Fibroblast of skin of left quadriceps (primary cell): ENCODE data around the gene RORC.

Source experiments
- DNase-seq, 2 experiments: peaks; one replicate each; pipeline ENCODE4 v3.0.0-alpha.2; 2013; ENCODE audit warnings: low read depth in 2 of 2

Gene RORC

DNA sequence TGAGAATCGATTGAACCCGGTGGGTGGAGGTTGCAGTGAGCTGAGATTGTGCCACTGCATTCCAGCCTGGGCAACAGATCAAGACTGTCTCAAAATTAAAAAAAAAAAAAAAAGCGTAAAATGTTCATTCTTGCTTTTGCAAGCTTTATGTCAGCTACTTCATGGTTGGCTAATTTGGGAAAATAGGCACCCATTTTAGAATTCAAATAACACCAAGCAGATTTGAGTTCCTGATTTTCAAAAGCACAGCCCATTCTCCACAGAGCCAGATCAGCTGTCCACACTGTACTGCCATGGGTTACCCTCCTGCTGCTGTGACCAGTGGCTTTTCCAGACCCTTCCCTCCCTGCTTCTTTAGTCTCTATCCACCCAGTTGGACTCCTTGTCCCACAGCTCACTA lies 17.5 kb upstream of the RORC start:
- DNase-seq = no peak

DNA sequence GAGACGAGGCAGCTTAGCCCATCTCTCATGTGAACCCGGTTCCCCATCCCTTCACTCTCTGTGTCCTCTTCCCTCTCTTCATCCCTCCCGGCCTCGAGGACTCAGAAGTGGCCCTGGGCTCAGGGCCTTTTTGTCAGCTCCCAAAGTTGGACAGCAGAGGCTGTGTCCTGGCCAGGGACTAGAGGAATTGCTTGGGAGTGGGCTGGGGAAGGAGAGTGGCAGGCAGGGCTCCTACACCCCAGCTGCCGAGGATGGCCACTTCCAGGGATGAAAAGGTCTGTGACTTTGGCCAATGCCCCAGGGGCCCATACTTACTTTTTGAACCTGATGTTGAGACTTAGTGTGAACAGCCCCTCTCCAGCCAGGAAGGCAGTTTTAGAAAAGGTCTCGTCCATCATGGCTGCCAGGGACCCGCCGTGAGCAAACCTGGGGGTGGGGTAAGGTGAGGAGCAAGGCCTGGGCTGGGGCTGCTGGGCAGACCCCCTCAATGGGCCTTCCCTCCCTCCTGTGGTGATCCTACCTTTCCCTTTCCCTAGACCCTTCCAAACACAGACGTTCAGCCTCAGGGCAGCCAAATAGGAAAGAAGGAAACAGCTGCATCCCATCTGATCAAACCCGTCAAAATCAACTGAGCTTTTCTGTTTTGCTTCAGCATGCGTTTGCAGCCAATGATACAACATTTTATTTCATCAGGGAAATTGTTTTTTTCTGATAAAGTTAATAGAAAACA lies 16.4 kb upstream of the RORC start:
- no peak for DNase-seq

- DNase-seq = no peak
Measured at GRCh38 chr1:151846686-151847237, 15.2 kb upstream of the RORC start.

DNA sequence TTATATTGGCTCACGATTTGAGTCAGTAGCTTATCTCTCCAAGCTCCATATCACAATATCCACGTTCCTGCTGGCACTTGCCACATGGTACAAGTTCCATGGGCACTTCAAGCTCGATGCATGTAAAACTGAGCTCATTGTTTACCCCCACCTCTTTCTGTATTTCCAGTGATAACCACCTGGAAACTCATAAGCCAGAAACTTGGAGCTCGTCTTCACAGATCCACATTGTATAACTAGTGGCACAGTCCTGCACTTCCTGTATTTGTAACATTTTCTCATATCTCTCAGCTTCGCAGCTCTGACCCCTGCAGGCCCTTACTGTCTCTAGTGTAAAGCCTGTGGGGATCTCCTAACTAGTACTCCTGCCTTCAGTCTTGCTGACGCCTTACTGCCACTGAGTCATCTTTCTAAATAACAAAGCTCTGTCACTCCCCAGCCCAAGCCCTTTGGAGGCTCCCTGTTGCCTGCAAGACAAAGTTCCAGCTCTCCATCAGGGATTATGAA lies 14.5 kb upstream of the RORC start:
- DNase-seq = no peak

DNA sequence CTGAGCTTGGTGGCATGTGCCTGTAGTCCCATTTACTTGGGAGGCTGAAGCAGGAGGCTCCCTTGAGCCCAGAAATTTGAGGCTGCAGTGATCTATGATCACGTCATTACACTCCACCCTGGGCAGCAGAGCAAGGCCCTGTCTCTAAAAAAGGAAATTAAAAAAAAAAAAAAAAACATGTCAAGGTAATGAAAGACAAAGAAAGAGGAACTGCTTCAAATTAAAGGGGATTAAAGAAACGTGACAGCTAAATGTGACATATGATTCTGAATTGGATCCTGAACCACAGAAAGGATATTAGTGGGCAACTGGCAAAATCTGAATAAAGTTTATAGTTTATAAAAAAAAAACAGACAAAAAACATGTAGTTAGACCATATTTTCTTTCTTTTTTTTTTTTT lies 11.8 kb upstream of the RORC start:
- no peak for DNase-seq

DNA sequence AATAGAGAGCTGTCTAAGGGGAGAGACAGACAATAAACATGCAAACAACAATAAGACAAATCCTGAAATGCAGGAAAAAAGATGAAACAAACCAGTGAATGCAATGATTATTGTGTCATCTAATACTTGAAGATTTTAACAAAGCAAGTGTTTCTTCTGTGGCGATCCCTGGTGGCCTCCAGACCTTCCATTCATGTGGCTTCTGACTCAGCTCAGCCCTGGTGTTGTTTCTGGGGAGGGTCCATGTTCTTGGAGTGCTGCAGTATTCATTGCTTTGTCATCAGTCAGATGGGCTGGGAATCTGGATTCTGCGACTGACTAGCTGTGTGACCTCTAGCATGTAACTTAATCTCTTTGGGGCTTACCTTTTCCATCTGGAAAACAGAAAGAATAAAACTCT lies 9.5 kb upstream of the RORC start:
- DNase-seq = no peak

DNA sequence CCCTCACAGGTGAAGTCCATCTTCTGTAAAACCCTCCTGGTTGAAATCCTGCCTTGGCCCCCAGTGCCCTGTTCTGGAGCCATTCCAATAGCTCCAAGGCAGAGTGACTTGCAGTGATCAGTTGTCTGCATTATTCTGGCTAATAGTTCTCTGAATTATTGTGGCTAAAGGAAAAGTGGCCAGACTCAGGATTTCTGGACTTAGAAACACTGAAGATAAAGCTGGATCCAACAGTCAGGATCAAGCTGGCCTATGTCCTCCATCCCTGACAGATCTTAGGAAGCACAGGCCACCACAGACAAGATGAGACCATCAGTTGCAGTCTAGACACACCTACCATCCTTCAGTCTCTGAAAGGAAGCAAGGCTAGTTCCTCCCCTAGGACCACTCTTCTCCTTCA lies 8.8 kb upstream of the RORC start:
- no peak for DNase-seq

DNA sequence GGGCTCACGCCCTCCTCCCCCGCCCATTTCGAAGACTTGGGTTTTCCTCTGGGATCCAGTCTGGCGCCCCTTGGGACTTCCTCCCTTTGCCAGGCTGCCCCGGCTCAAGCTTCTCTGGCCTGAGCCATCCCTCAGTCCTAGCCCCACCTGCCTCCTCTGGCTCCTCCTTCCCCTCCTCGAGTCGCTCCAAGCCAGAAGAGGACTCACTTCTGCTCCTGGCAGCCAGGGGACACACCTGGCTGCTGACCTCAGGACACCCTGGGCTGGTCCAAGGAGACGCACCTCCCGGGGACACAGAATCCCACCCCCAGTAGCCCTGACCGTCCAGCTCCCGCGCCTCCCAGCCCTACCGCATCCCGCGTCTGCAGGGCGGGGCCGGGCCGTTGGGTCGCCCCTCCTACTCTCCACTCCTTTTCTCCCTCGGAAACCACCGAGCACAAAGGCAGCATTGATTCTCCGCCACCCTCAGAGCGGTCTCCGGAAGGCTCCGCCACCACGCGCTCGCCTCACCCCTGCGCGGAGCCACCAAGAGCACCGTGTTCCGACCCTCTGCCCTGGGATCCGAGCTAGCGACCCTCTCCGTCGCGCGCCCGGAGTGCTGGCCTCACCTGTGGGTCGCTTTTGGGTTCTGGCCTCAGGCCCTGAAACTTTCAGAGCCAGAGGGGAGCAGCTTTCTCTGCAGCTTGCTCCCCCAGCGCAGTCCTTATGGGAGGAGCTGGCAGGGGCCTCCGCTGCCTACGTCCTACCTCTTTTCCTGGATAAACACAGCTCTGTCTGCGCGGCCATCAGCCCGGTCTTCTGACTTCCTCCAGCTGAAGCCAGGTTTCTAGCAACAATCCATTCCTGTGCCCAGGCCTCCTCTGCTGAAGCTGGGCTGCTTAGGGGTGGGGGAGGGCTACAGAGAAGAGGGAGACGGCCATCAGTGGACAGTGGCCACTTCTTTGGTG lies 8.1 kb upstream of the RORC start, which contains the start of gene C2CD4D:
Gene C2CD4D, minus strand, starts transcription at position 364 of the 947 bp plus-strand sequence. CDS start 831 bp downstream, outside the sequence.
- no peak for DNase-seq

- DNase-seq = no peak
Measured at GRCh38 chr1:151839082-151839412, 7.4 kb upstream of the RORC start.

DNA sequence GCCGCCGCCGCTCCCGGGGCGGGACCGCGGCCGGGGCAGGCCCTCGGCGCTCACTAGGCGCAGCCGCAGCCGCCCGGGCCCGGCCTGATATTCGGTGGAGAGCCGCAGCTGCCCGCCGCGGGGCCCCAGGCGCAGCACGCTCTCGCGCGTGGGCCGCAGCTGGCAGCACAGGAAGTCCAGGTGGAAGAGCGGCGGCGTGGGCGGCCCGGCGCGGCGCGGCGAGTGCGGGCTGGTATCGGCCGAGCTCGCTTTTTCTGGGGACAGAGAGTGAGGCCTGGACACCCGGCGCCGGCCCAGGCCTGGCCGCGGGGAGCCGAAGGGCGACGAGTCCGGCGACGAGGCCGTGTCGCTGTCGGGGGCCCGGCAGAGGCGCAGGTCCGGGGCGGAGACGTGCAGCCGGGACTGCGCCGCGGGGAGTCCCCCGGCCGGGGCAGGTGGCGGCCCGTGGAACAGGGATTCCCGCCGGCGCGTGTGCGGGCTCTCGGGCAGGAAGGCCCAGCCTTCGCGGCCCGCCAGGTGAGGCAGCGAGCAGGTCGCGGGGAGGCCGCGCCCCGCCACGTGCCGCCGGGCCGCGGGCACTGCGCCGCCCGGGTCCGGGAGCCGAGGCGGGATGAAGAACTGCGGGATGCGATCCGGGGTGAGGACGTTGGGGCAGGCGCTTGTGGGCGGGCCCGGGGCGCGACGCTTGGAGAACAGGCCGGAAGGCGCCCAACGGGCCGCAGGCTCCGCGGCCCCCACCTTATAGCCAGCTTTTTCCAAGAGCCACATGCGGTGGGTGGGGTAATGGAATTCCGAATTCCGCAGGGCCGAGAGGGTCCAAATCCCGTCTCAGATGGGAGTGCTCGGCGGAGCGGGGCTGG lies 6.8 kb upstream of the RORC start:
- DNase-seq = no peak

GRCh38 chr1:151837884-151838221 lies 6.3 kb upstream of the RORC start:
- no peak for DNase-seq

GRCh38 chr1:151837197-151837596 lies 5.6 kb upstream of the RORC start:
- DNase-seq = no peak

DNA sequence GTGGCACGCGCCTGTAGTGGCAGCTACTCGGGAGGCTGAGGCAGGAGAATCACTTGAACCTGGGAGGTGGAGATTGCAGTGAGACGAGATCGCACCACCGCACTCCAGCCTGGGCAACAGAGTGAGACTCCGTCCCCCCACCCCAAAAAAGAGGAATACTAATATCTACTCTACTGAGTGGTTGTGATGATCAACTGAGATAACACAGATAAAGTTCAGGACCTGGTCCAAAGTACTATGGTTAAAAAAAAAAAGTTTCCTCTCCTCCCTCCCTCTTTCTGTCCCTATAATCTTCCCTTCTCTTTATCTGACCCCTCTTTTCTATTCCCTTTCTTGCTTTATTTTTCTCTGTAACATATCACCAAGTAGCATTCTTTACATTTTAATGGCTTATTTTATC lies 4.0 kb upstream of the RORC start:
- no peak for DNase-seq

- DNase-seq = no peak
Measured at GRCh38 chr1:151834239-151834638, 2.6 kb upstream of the RORC start.

DNA sequence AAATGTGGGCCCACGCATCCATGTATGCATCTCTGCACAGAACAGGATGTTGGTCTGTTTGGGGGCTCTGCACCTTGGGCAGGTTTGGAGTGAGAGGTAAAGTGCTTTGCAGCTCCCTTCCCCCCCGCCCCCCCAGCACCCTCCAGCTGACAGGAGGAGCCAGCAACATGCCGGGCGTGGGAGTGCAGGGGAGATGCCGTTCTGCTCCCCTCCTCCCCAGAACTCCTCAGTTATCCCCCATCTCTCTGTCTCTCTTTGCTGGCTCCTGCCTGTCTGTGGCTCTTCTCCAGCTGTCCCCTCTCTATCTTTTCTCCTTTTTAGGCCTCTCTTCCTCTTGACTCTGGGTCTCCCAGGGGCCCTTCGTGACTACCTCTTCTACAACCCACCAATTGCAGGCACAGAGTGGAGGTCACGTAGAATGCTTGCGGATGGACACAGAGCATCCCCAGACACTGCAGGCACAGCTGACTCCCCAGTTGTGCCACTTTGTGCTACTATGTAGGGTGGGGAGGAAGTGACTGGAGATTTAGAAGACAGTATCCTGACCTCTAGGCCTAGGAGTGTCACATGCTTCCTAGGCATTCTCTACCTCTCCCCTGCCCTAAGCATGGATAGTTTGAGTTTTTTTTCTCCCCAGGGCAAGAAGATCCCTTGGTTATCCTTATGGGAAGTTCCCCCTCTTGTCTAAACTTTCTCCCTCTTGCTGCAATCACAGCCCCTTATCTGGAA lies 1.7 kb upstream of the RORC start:
- no peak for DNase-seq

GRCh38 chr1:151832318-151832980 lies 847 bp upstream of the RORC start:
- DNase-seq = no peak

- DNase-seq = no peak
Measured at GRCh38 chr1:151831256-151831591, 378 bp downstream of the RORC start.

DNA sequence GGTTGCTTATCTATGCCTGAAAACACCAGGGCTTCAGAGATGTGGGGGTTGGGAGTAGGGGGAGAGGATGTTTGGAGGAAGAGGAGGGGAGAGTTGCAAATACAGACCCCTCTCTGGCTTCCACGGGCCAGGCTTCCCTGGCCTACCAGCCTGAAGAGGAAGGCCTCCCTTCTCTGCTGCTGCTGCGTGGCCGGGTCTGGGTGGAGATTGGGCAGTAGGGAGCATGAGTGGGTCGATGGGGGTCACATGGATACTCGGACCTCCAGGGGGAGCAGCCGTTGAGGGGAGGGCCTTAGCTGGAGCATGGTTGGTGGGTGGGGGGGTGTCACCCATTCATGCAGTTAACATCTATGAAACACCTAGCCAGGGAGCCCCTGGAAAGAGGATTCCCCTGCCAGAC lies 1.5 kb downstream of the RORC start:
- no peak for DNase-seq

- no peak for DNase-seq
Measured at GRCh38 chr1:151829352-151830046, 2.1 kb downstream of the RORC start.

- DNase-seq = no peak
Measured at GRCh38 chr1:151828921-151829320, 2.7 kb downstream of the RORC start.
